ENCODE results near the gene RNF146. TPM values are rescaled to one million over a fixed set of nuclear protein-coding genes. Genes with fewer than 3 reads are reported as not detected.
"Not testable (repeated sequence)": the region's sequence is repeated elsewhere in the genome, so short reads cannot be mapped to it uniquely, and the experiment has no call there.

Gene RNF146
- polyA plus RNA-seq, 1 donor (not counting 4 experiments of a cell fraction or from before 2014, with no cell fraction given), result 36.6 TPM

GRCh38 chr6:127225497-127225896, 41.2 kb upstream of the RNF146 start:
- no peak overlapping the region for H2AFZ ChIP-seq (ENCODE audit: control insufficient read depth, low read length)
- no peaks in the 10 kb centered on the region for H4K20me1 ChIP-seq (ENCODE audit: control insufficient read depth, extremely low read depth, insufficient read depth, low read length)
- no peak for TF ChIP-seq CTCF (optimal IDR thresholded peaks at IDR 0.05 in 1 of 3, IDR thresholded peaks at IDR 0.05 in 1 of 3, conservative IDR thresholded peaks at IDR 0.05 in 1 of 3; ENCODE audit: extremely low read depth in 1 of 3, insufficient read depth in 2 of 3, low read length in 3 of 3)
- no peak for TF ChIP-seq EZH2 (IDR thresholded peaks at IDR 0.05; ENCODE audit: low read length)
- no peak overlapping the region for H3K27ac ChIP-seq (ENCODE audit: control insufficient read depth, insufficient read depth, low read length)
- H3K4me2 ChIP-seq (ENCODE audit: control insufficient read depth, extremely low read depth, insufficient read depth, low read depth, low read length), result no peak overlapping the region
- DNase-seq (ENCODE audit: low read depth, low spot score) (no peak), FAIRE-seq (no peak)
- no peak overlapping the region for H3K4me3 ChIP-seq (ENCODE audit: control insufficient read depth in 2 of 3, extremely low read depth in 1 of 3, insufficient read depth in 2 of 3, low read depth in 1 of 3, low read length in 3 of 3)
- no peak overlapping the region for H3K9ac ChIP-seq (ENCODE audit: control insufficient read depth, extremely low read depth, insufficient read depth, low read length)
- no peaks in the 10 kb centered on the region for H3K9me1 ChIP-seq (ENCODE audit: control insufficient read depth, extremely low read depth, insufficient read depth, low read length)
- no peaks in the 10 kb centered on the region for H3K4me1 ChIP-seq (ENCODE audit: control insufficient read depth, extremely low read depth, insufficient read depth, low read length)
- dilution Hi-C loops (cut with MboI; ENCODE audit: extremely low pct_ligation_motif_present, low sequenced_read_pairs), result no loop called here
- no peaks in the 10 kb centered on the region for H3K9me3 ChIP-seq (ENCODE audit: control insufficient read depth, low read depth, low read length)
- no peaks in the 10 kb centered on the region for H3K36me3 ChIP-seq (ENCODE audit: control insufficient read depth in 2 of 2, extremely low read depth in 1 of 2, insufficient read depth in 2 of 2, low read length in 2 of 2)
- H3K27me3 ChIP-seq (ENCODE audit: control insufficient read depth, extremely low read depth, insufficient read depth, low read length), result no peaks in the 10 kb centered on the region
- H3K79me2 ChIP-seq (ENCODE audit: control insufficient read depth, insufficient read depth, low read length), result no peaks in the 10 kb centered on the region

GRCh38 chr6:127233819-127234218, 32.8 kb upstream of the RNF146 start:
- FAIRE-seq; H3K27ac ChIP-seq (ENCODE audit: control insufficient read depth, insufficient read depth, low read length); DNase-seq (ENCODE audit: low read depth, low spot score); H3K36me3 ChIP-seq (ENCODE audit: control insufficient read depth in 2 of 2, extremely low read depth in 1 of 2, insufficient read depth in 2 of 2, low read length in 2 of 2); H2AFZ ChIP-seq (ENCODE audit: control insufficient read depth, low read length); H3K27me3 ChIP-seq (ENCODE audit: control insufficient read depth, extremely low read depth, insufficient read depth, low read length); H3K4me1 ChIP-seq (ENCODE audit: control insufficient read depth, extremely low read depth, insufficient read depth, low read length); H3K4me2 ChIP-seq (ENCODE audit: control insufficient read depth, extremely low read depth, insufficient read depth, low read depth, low read length); H3K9me3 ChIP-seq (ENCODE audit: control insufficient read depth, low read depth, low read length); H3K9me1 ChIP-seq (ENCODE audit: control insufficient read depth, extremely low read depth, insufficient read depth, low read length); H3K79me2 ChIP-seq (ENCODE audit: control insufficient read depth, insufficient read depth, low read length); H3K9ac ChIP-seq (ENCODE audit: control insufficient read depth, extremely low read depth, insufficient read depth, low read length); H3K4me3 ChIP-seq (ENCODE audit: control insufficient read depth in 2 of 3, extremely low read depth in 1 of 3, insufficient read depth in 2 of 3, low read depth in 1 of 3, low read length in 3 of 3); H4K20me1 ChIP-seq (ENCODE audit: control insufficient read depth, extremely low read depth, insufficient read depth, low read length); dilution Hi-C loops (cut with MboI; ENCODE audit: extremely low pct_ligation_motif_present, low sequenced_read_pairs): not testable (repeated sequence)

GRCh38 chr6:127243501-127243900, 23.2 kb upstream of the RNF146 start:
- no peaks in the 10 kb centered on the region for H3K79me2 ChIP-seq (ENCODE audit: control insufficient read depth, insufficient read depth, low read length)
- no peaks in the 10 kb centered on the region for H3K9me1 ChIP-seq (ENCODE audit: control insufficient read depth, extremely low read depth, insufficient read depth, low read length)
- no peak overlapping the region for H3K4me2 ChIP-seq (ENCODE audit: control insufficient read depth, extremely low read depth, insufficient read depth, low read depth, low read length)
- no peak overlapping the region for H2AFZ ChIP-seq (ENCODE audit: control insufficient read depth, low read length)
- no peak for DNase-seq (ENCODE audit: low read depth, low spot score)
- H3K4me3 ChIP-seq (ENCODE audit: control insufficient read depth in 2 of 3, extremely low read depth in 1 of 3, insufficient read depth in 2 of 3, low read depth in 1 of 3, low read length in 3 of 3), result no peak overlapping the region
- TF ChIP-seq CTCF (optimal IDR thresholded peaks at IDR 0.05 in 1 of 3, IDR thresholded peaks at IDR 0.05 in 1 of 3, conservative IDR thresholded peaks at IDR 0.05 in 1 of 3; ENCODE audit: extremely low read depth in 1 of 3, insufficient read depth in 2 of 3, low read length in 3 of 3) (no peak), EZH2 (IDR thresholded peaks at IDR 0.05; ENCODE audit: low read length) (no peak)
- no peaks in the 10 kb centered on the region for H3K9me3 ChIP-seq (ENCODE audit: control insufficient read depth, low read depth, low read length)
- H4K20me1 ChIP-seq (ENCODE audit: control insufficient read depth, extremely low read depth, insufficient read depth, low read length), result no peaks in the 10 kb centered on the region
- FAIRE-seq, result no peak
- no peaks in the 10 kb centered on the region for H3K36me3 ChIP-seq (ENCODE audit: control insufficient read depth in 2 of 2, extremely low read depth in 1 of 2, insufficient read depth in 2 of 2, low read length in 2 of 2)
- H3K27me3 ChIP-seq (ENCODE audit: control insufficient read depth, extremely low read depth, insufficient read depth, low read length), result no peaks in the 10 kb centered on the region
- no peak overlapping the region for H3K27ac ChIP-seq (ENCODE audit: control insufficient read depth, insufficient read depth, low read length)
- no peak overlapping the region for H3K9ac ChIP-seq (ENCODE audit: control insufficient read depth, extremely low read depth, insufficient read depth, low read length)
- H3K4me1 ChIP-seq (ENCODE audit: control insufficient read depth, extremely low read depth, insufficient read depth, low read length), result peaks cover 4% of the 10 kb centered on the region
- dilution Hi-C loops (cut with MboI; ENCODE audit: extremely low pct_ligation_motif_present, low sequenced_read_pairs), result no loop called here
